HG03457 (cell line): ENCODE measurements around the gene PTGDS.

ENCODE experiments used
- ATAC-seq: cut with Tn5 transposase; IDR thresholded peaks from one replicate; pipeline ENCODE4 v1.9.1; 2021; ENCODE audit warnings: moderate number of reproducible peaks; ENCODE audit not compliant: unreplicated experiment

The PTGDS gene

GRCh38 chr9:136977223-136977622 lies at the start of gene PTGDS:
Gene PTGDS, plus strand, starts transcription at chr9:136977504. Its CDS starts 75 bp downstream, at chr9:136977579.
- no peak for ATAC-seq

- no peak for ATAC-seq
Measured at GRCh38 chr9:136928591-136928990, 48.7 kb upstream of the PTGDS start.

GRCh38 chr9:136930014-136930413 lies 47.3 kb upstream of the PTGDS start:
- no peak for ATAC-seq

GRCh38 chr9:136931611-136932130 lies 45.6 kb upstream of the PTGDS start:
- ATAC-seq, result no peak

GRCh38 chr9:136934277-136934676 lies 43.0 kb upstream of the PTGDS start:
- ATAC-seq, result no peak

DNA sequence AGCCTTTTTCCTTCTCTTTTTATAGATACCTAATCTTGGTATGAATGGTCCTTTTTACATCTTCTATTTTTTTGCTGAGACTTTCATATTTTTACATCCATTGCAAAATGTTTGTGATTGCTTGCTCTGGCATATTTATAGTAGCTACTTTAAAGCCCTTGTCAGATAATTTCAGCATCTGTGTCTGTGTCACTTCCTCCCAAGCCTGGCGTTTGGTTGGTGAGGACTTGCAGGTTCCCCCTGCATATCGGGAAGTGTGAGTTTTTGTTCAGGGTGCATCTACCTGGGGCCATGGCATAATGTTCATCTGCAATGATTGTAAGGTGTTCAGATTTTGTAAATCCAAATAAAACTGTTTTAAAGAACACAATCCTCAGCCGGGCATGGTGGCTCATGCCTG lies 41.7 kb upstream of the PTGDS start:
- ATAC-seq, result no peak

DNA sequence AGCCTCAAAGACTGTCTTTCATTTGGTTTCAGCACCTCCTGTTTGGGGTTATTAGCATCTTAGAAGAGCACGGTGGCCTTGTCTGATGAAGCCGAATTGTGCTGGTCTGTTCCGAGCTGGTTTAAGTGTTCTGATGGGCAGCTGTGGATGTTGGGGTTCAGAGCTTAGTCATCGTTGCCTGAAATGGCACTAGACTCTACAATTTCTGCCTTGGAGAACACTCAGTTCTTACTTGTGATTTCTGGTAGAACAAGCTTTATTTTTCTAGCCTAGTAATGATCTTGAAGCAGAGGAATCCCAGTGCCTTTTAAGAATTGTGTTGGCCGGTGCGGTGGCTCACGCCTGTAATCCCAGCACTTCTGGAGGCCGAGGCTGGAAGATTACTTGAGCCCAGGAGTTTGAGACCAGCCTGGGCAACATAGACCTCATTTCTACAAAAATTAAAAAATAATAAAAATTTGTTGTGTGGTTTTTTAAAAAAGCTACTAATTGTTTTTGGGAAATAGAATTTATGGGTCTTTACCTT lies 40.6 kb upstream of the PTGDS start:
- no peak for ATAC-seq

DNA sequence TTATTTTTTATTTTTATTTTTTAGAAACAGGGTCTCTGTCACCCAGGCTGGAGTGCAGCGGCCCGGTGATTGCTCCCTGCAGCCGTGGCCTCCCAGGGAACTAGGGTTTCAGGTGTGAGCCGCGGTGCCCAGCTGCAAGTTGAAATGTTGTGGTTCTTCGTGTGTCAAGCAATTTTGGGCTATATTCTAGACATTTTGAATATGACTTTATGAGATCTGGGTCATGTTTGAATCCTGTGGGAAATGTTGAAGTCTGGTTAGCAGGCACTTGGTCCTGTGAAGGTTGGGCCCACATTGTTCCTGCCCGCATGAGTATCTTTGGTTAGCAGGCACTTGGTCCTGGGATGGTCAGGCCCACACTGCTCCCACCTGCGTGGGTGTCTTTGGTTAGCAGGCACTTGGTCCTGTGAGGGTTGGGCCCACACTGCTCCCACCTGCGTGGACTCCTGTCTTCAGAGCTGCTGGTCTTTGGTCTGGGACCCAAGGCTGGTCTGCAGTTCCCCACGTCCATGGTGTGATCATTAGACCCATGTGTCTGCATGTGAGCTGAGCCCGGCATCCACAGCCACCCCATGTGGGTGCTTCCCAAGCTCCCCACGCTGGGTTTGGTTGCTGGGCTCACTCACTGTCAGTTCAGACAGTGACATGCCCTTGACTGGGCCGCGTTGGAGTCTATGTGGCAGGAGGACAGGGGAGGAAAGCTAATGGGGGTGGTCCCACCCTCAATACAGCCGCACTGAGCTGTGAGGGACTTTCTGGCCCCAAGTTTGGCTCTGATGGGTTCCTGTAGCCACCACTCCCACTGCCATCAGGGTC lies 39.9 kb upstream of the PTGDS start:
- ATAC-seq, result no peak

DNA sequence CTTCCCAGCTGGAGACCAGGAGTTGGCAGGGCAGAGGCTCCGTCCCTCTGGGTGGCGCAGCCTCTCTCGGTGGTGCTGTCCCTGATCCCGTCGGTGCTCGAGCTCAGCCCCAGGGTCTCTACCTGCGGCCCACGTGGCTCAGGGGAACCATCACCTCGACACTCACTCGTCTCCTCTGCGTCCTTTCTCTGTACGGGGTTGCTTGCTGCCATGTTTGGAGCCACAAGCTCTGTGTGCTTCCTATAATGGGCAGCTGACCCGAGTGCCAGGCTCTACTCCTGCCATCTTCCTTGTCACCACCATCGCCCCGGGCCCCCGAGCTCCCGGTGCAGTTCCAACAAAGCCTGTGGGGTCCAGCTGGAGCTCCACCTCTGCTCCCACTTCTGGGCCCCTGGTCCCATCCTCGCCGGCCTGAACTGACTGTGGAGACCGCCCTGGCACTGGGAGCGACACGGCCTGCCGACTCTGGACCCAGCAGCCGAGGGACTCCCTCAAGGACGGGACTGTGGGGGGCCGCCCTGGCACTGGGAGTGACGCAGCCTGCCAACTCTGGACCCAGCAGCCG lies 37.8 kb upstream of the PTGDS start:
- ATAC-seq, result no peak

DNA sequence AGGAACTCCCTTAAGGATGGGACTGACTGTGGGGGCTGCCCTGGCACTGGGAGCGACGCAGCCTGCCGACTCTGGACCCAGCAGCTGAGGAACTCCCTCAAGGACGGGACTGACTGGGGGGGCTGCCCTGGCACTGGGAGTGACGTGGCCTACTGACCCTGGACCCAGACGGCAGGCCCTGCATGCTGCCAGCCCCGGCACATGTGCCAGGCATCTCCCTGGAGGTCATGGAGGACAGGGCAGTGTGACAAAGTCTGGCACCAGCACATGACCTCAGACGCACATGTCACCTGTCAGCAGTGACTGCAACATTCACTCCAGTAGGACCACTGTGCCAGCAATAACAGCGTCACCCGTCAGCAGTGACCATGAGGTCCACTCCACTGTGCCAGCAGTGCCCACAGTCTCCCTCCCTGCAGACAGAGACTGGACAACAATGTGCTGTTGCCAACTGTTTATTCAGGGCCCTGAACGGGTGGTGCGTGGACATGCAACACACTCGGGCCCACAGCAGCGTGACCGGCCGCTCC lies 37.2 kb upstream of the PTGDS start:
- ATAC-seq, result no peak

DNA sequence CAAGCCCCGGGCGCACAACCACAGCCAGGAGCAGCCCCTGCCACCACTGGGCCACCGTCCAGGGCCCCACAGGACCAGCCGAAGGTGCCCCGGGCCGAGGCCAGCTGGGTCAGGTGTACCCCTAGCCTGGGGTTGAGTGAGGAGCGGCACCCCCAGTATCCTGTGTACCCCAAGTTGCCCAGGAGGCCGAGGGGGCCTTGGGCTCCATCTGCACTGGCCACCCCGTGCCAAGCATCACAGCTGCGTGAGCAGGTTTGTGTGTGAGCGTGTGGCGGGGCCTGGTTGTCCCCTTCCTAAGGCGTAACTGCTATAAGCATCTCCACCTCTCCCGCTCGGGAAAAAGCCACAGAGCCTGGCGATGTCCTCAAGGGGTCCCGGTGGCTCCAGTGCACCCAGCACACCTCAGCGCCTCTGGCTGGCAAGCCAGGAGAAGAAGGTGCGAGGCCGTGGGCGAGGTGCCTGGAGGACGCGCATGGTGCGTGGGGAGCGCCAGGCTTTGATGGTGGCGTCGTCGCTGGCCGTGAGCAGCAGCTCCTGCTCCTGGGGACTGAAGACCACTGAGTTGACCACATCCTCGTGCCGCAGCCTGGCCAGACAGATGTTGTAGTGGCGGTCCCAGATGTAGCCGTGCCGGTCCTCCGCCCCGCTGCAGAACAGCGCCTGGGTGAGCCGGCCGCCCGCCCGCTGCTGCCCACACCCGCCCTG lies 36.6 kb upstream of the PTGDS start:
- ATAC-seq, result no peak

GRCh38 chr9:136941231-136942111 lies 35.8 kb upstream of the PTGDS start:
- ATAC-seq, result no peak

- ATAC-seq, result no peak
Measured at GRCh38 chr9:136942112-136942880, 35.0 kb upstream of the PTGDS start.

DNA sequence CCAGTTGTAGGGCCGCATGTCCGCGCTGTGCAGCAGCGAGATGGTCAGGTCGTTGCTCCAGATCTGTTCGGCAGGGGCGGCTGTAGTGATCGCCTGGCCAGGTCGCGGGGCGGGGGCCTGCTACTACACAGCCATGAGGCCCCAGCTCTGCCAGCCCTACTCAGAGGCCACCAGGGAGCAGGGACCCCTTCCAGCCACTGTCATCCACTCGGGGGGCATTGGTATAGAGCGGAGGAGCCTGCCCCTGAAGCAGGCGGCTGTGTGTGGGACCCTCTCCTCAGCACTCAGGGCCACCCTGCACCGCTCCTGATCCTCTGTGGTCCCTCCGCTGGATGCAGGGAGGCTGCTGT lies 34.4 kb upstream of the PTGDS start:
- ATAC-seq, result no peak

GRCh38 chr9:136943291-136944211 lies 33.8 kb upstream of the PTGDS start:
- no peak for ATAC-seq

DNA sequence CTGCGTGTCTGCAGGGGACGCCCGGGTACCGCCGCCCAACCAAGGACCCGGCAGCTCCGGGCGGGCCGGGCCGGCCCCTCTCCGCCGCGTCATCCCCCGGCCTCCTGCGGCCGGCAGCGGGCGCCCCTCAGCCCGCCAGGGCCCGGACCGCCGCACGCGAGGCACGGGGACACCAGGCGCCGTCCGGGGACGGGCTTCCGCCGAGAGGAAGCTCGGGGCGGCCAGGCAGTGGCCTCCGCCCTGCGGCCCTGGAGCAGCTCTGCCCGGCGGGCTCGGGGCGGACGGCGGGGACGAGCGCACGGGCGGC lies 33.1 kb upstream of the PTGDS start:
- ATAC-seq, result no peak

- ATAC-seq, result peak; percentile 47
Measured at GRCh38 chr9:136944519-136945332, 32.6 kb upstream of the PTGDS start, which contains the start of the genes C8G and FBXW5. Gene C8G, plus strand, starts transcription at chr9:136945243. Its CDS starts 78 bp downstream, at chr9:136945321. Gene FBXW5, minus strand, starts transcription at chr9:136944738. Its CDS starts 655 bp downstream, at chr9:136944083.
